DOHH2 (cell line): ENCODE data around the gene TLR10.
A peak's percentile ranks its signal among the peaks of the same experiment; 100 is the strongest.

Source experiments
- H3F3A ChIP-seq: fragments of 200-600 bp; sonication (generic), shearing (Covaris generic); 2 replicates; pipeline ENCODE4 v1.6.0; 2016; ENCODE audit warnings: antibody characterized with exemption, mild to moderate bottlenecking; ENCODE audit not compliant: control insufficient read depth, insufficient read depth
- H3K27ac ChIP-seq: fragments of 200-600 bp; sonication (generic); 2 replicates; pipeline ENCODE4 v1.5.1; 2014; ENCODE audit warnings: low read depth, mild to moderate bottlenecking, low read length, moderate library complexity
- H3K27me3 ChIP-seq: fragments of 200-600 bp; sonication (generic); 2 replicates; pipeline ENCODE4 v1.6.1; 2014; ENCODE audit warnings: mild to moderate bottlenecking, low read length, mixed read lengths; ENCODE audit not compliant: control insufficient read depth
- H3K36me3 ChIP-seq: fragments of 200-600 bp; sonication (generic); 2 replicates; pipeline ENCODE4 v1.6.1; 2014; ENCODE audit warnings: mild to moderate bottlenecking, low read length, moderate library complexity, mixed read lengths; ENCODE audit not compliant: control insufficient read depth
- H3K4me1 ChIP-seq: fragments of 200-600 bp; sonication (generic); 2 replicates; pipeline ENCODE4 v1.6.1; 2014; ENCODE audit warnings: mild to moderate bottlenecking, low read length, mixed read lengths; ENCODE audit not compliant: control insufficient read depth
- H3K4me2 ChIP-seq: fragments of 200-600 bp; sonication (generic); 2 replicates; pipeline ENCODE4 v1.6.0; 2014; ENCODE audit warnings: mild to moderate bottlenecking, low read length, moderate library complexity
- H3K4me3 ChIP-seq: fragments of 200-600 bp; sonication (generic); 2 replicates; pipeline ENCODE4 v1.5.1; 2014; ENCODE audit warnings: mild to moderate bottlenecking, low read length, mixed read lengths
- H3K79me2 ChIP-seq: fragments of 200-600 bp; sonication (generic); 2 replicates; pipeline ENCODE4 v1.6.1; 2014; ENCODE audit warnings: mild to moderate bottlenecking, low read length, mixed read lengths; ENCODE audit not compliant: control insufficient read depth
- H3K9me2 ChIP-seq: fragments of 200-600 bp; sonication (generic); replicated peaks from 2 replicates; pipeline ENCODE4 v1.6.1; 2014; ENCODE audit warnings: mild to moderate bottlenecking, low read length, mixed read lengths; ENCODE audit not compliant: control insufficient read depth
- H3K9me3 ChIP-seq: fragments of 200-600 bp; sonication (generic); 2 replicates; pipeline ENCODE4 v1.6.1; 2014; ENCODE audit warnings: antibody characterized with exemption, low read length, mixed read lengths; ENCODE audit not compliant: control insufficient read depth, insufficient read depth
- H4K20me1 ChIP-seq: fragments of 200-600 bp; sonication (generic); 2 replicates; pipeline ENCODE4 v1.6.0; 2014; ENCODE audit warnings: low read depth, mild to moderate bottlenecking, antibody characterized with exemption, low read length, moderate library complexity; ENCODE audit not compliant: control insufficient read depth, insufficient read depth
- EZH2phosphoT487 ChIP-seq: fragments of 200-600 bp; sonication (generic); IDR thresholded peaks from 2 replicates; pipeline ENCODE4 v1.6.1; 2017; ENCODE audit warnings: borderline replicate concordance, mild to moderate bottlenecking, antibody characterized with exemption, low read length, moderate library complexity, mixed read lengths
- TF ChIP-seq, protein P1 (sequence below): fragments of 200-600 bp; sonication (generic); IDR thresholded peaks from one replicate; pipeline ENCODE4 v1.5.1; 2014; ENCODE audit warnings: antibody characterized with exemption, mild to moderate bottlenecking, low read depth, low read length; ENCODE audit not compliant: poor library complexity, severe bottlenecking

The TLR10 gene

DNA sequence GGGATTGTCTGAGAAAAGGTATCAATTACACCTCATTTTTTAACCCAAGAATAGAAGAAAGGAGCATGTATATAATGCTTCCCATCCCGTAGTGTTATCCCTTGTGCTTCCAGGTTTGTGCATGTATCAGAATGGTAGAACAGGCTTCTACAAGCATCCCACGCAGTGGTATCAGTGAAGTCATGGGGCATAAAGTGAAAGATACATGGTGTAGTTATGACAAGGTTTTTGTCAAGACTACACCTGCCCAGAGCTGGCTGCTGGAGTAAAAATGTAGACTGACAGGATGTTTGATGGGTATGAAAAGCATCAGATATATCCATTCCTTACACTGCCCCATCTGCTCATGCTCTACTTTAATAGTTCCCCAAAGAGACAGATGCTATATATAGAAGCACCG lies 12.3 kb upstream of the TLR10 start:
- Histone ChIP-seq H3K27ac (no peak overlapping the region), H3K4me2 (no peak overlapping the region), H3K79me2 (no peaks in the 10 kb centered on the region), H3K9me3 (peaks cover 7% of the 10 kb centered on the region; the same call in 1 of the 2 replicates), H4K20me1 (no peaks in the 10 kb centered on the region), H3K27me3 (no peaks in the 10 kb centered on the region), H3K4me3 (no peak overlapping the region), H3K4me1 (peaks cover 11% of the 10 kb centered on the region), H3K36me3 (peaks cover 49% of the 10 kb centered on the region), H3F3A (no peaks in the 10 kb centered on the region), H3K9me2 (no peaks in the 10 kb centered on the region)
- TF ChIP-seq EZH2phosphoT487: no peak
- TF ChIP-seq, protein P1, sequence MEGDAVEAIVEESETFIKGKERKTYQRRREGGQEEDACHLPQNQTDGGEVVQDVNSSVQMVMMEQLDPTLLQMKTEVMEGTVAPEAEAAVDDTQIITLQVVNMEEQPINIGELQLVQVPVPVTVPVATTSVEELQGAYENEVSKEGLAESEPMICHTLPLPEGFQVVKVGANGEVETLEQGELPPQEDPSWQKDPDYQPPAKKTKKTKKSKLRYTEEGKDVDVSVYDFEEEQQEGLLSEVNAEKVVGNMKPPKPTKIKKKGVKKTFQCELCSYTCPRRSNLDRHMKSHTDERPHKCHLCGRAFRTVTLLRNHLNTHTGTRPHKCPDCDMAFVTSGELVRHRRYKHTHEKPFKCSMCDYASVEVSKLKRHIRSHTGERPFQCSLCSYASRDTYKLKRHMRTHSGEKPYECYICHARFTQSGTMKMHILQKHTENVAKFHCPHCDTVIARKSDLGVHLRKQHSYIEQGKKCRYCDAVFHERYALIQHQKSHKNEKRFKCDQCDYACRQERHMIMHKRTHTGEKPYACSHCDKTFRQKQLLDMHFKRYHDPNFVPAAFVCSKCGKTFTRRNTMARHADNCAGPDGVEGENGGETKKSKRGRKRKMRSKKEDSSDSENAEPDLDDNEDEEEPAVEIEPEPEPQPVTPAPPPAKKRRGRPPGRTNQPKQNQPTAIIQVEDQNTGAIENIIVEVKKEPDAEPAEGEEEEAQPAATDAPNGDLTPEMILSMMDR: no peak

DNA sequence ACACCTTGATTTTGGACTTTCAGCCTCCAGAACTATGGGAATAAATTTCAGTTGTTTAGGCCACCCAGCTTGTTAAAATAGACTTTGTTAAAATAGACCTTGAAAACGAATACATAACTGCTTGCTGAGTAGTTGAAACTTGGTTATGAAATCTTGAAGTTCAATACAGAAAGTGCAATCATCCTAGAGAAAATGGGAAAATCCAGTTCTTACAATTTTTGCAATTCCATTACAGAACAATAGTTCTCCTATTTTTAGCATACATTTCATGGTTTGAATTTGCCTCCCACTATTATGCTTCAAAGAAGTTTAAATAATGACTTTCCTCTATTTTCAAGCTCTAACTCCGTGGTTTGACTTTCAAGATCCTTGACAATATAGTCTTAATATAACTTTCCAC lies 11.3 kb upstream of the TLR10 start:
- TF ChIP-seq, protein P1: no peak
- TF ChIP-seq EZH2phosphoT487: no peak
- H3K27ac ChIP-seq: no peak overlapping the region
- no peaks in the 10 kb centered on the region for H4K20me1 ChIP-seq

DNA sequence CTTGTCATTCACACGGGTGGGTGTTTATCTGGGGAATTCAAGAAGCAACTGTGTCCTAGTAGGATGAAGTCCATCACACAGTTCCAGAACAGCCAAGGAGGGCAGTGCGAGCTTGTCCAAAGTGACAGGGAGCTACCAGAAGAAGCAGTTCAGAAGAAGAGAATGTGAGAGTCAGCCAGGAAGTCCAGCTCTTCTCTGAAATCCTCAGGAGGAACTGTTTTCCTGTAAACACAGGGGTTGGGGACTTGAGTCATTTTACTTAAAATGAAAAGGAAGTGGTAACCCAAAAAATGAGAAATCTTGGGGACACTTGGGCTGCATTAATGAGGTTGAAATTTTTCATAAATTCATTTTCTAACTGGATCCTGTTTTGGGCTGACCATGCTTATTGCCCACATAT lies 8.2 kb upstream of the TLR10 start:
- no peaks in the 10 kb centered on the region for H3K79me2 ChIP-seq
- 0 out of 2 replicates have a peak overlapping the region, but pooled peaks have one; percentile 7 for H3K4me2 ChIP-seq
- H3F3A ChIP-seq: 0 out of 2 replicates have a peak, but pooled peaks cover 2% of the 10 kb centered on the region
- peaks cover 18% of the 10 kb centered on the region for H3K4me1 ChIP-seq
- no peak overlapping the region for H3K27ac ChIP-seq
- H3K27me3 ChIP-seq: no peaks in the 10 kb centered on the region
- H4K20me1 ChIP-seq: no peaks in the 10 kb centered on the region
- H3K4me3 ChIP-seq: no peak overlapping the region
- no peak for TF ChIP-seq EZH2phosphoT487
- TF ChIP-seq, protein P1: no peak
- H3K36me3 ChIP-seq: peaks cover 12% of the 10 kb centered on the region
- H3K9me2 ChIP-seq: no peaks in the 10 kb centered on the region
- no peaks in the 10 kb centered on the region for H3K9me3 ChIP-seq

More for the DNA sequence above, 11.3 kb upstream of the TLR10 start:
- Histone ChIP-seq H3K4me1 (peaks cover 11% of the 10 kb centered on the region), H3K4me3 (no peak overlapping the region), H3K4me2 (no peak overlapping the region), H3F3A (0 out of 2 replicates have a peak, but pooled peaks cover 2% of the 10 kb centered on the region), H3K27me3 (no peaks in the 10 kb centered on the region), H3K79me2 (no peaks in the 10 kb centered on the region), H3K36me3 (peaks cover 39% of the 10 kb centered on the region), H3K9me2 (no peaks in the 10 kb centered on the region), H3K9me3 (peaks cover 4% of the 10 kb centered on the region; the same call in 1 of the 2 replicates)
